ENCODE measurements around the gene USP30.
A peak's percentile ranks its signal among the peaks of the same experiment; 100 is the strongest.

Gene USP30

GRCh38 chr12:109131154-109132050 is 79.0 kb downstream of the USP30 start:
- Histone ChIP-seq H3K4me1 (ENCODE audit: control insufficient read depth in 1 of 2, insufficient read depth in 1 of 2, low read depth in 1 of 2, low read length in 1 of 2) (peaks cover 0 to 3% of the 10 kb centered on the region in 2 experiments), H3K4me3 (ENCODE audit: low read depth in 1 of 2, low read length in 1 of 2) (no peak overlapping the region), H3K36me3 (no peaks in the 10 kb centered on the region), H3K27ac (no peak overlapping the region), H3K27me3 (peaks cover 7% of the 10 kb centered on the region), H3K9me3 (no peaks in the 10 kb centered on the region)
- no peak for TF ChIP-seq CTCF (IDR thresholded peaks at IDR 0.05)

GRCh38 chr12:109134186-109134917 is 82.0 kb downstream of the USP30 start:
- TF ChIP-seq CTCF (IDR thresholded peaks at IDR 0.05) = peak; percentile 10
- no peak overlapping the region for H3K4me3 ChIP-seq (ENCODE audit: low read depth in 1 of 2, low read length in 1 of 2)
- no peaks in the 10 kb centered on the region for H3K9me3 ChIP-seq
- peaks cover 7% of the 10 kb centered on the region for H3K27me3 ChIP-seq
- no peaks in the 10 kb centered on the region for H3K36me3 ChIP-seq
- no peak overlapping the region for H3K27ac ChIP-seq
- peaks cover 0 to 3% of the 10 kb centered on the region in 2 experiments for H3K4me1 ChIP-seq (ENCODE audit: control insufficient read depth in 1 of 2, insufficient read depth in 1 of 2, low read depth in 1 of 2, low read length in 1 of 2)

GRCh38 chr12:109137055-109137454 is 84.7 kb downstream of the USP30 start:
- Histone ChIP-seq H3K9me3 (no peaks in the 10 kb centered on the region), H3K27ac (no peak overlapping the region), H3K36me3 (no peaks in the 10 kb centered on the region), H3K4me3 (ENCODE audit: low read depth in 1 of 2, low read length in 1 of 2) (no peak overlapping the region), H3K4me1 (ENCODE audit: control insufficient read depth in 1 of 2, insufficient read depth in 1 of 2, low read depth in 1 of 2, low read length in 1 of 2) (no peaks in the 10 kb centered on the region), H3K27me3 (no peaks in the 10 kb centered on the region)
- no peak for TF ChIP-seq CTCF (IDR thresholded peaks at IDR 0.05)

Data from neutrophil (primary cell).